Measurements from ENCODE around the gene OBSCN. TPM values are rescaled to one million over a fixed set of nuclear protein-coding genes. Genes with fewer than 3 reads are reported as not detected.
A peak's percentile ranks its signal among the peaks of the same experiment; 100 is the strongest.
"Not testable (repeated sequence)": the region's sequence is repeated elsewhere in the genome, so short reads cannot be mapped to it uniquely, and the experiment has no call there.

Gene OBSCN
- total RNA-seq, 1 donor from 2014 or later, result 74.1 TPM

GRCh38 chr1:228228601-228229074, 20.8 kb downstream of the OBSCN start:
- peak; percentile 91 for DNase-seq (ENCODE audit: low read depth)

GRCh38 chr1:228231189-228231588, 23.3 kb downstream of the OBSCN start:
- DNase-seq (ENCODE audit: low read depth), result no peak

- no peak for DNase-seq (ENCODE audit: low read depth)
These were observed 25.3 kb downstream of the OBSCN start for GRCh38 chr1:228233136-228233535.

GRCh38 chr1:228234921-228235320, 27.1 kb downstream of the OBSCN start:
- DNase-seq (ENCODE audit: low read depth), result no peak

GRCh38 chr1:228236744-228237143, 28.9 kb downstream of the OBSCN start:
- peak; percentile 12 for DNase-seq (ENCODE audit: low read depth)

- DNase-seq (ENCODE audit: low read depth), result no peak
These were observed 30.2 kb downstream of the OBSCN start for GRCh38 chr1:228238007-228238406.

GRCh38 chr1:228238461-228238860, 30.6 kb downstream of the OBSCN start:
- no peak for DNase-seq (ENCODE audit: low read depth)

- DNase-seq (ENCODE audit: low read depth), result no peak
These were observed 32.8 kb downstream of the OBSCN start for GRCh38 chr1:228240411-228241240.

GRCh38 chr1:228241259-228241658, 33.4 kb downstream of the OBSCN start:
- no peak for DNase-seq (ENCODE audit: low read depth)

- DNase-seq (ENCODE audit: low read depth), result no peak
These were observed 34.6 kb downstream of the OBSCN start for GRCh38 chr1:228242409-228242808.

- DNase-seq (ENCODE audit: low read depth), result no peak
These were observed 35.2 kb downstream of the OBSCN start for GRCh38 chr1:228243093-228243492.

- DNase-seq (ENCODE audit: low read depth), result not testable (repeated sequence)
These were observed 36.1 kb downstream of the OBSCN start for GRCh38 chr1:228243989-228244388.

- no peak for DNase-seq (ENCODE audit: low read depth)
These were observed 37.3 kb downstream of the OBSCN start for GRCh38 chr1:228245111-228245510.

- DNase-seq (ENCODE audit: low read depth), result no peak
These were observed 38.5 kb downstream of the OBSCN start for GRCh38 chr1:228246216-228246900.

- DNase-seq (ENCODE audit: low read depth), result no peak
These were observed 41.9 kb downstream of the OBSCN start for GRCh38 chr1:228249513-228250305.

- DNase-seq (ENCODE audit: low read depth), result not testable (repeated sequence)
These were observed 44.6 kb downstream of the OBSCN start for GRCh38 chr1:228252476-228252875.

- no peak for DNase-seq (ENCODE audit: low read depth)
These were observed 49.0 kb downstream of the OBSCN start for GRCh38 chr1:228256626-228257375.

GRCh38 chr1:228258486-228258885, 50.6 kb downstream of the OBSCN start:
- no peak for DNase-seq (ENCODE audit: low read depth)

GRCh38 chr1:228259368-228259894, 51.6 kb downstream of the OBSCN start:
- no peak for DNase-seq (ENCODE audit: low read depth)

GRCh38 chr1:228259951-228260350, 52.1 kb downstream of the OBSCN start:
- no peak for DNase-seq (ENCODE audit: low read depth)

GRCh38 chr1:228261706-228262105, 53.9 kb downstream of the OBSCN start:
- DNase-seq (ENCODE audit: low read depth), result no peak

Measured in renal cortical epithelial cell (primary cell).